Endothelial cell of umbilical vein (primary cell): ENCODE data around the gene VCAN. TPM values are rescaled to one million over a fixed set of nuclear protein-coding genes. Genes with fewer than 3 reads are reported as not detected.

Experiments used
- BruUV-seq: library from RNA; stranded (reverse); fragments of 400-500 nt; replicated peaks from 2 replicates; lab custom pipeline; 2021; lab: Mats Ljungman, UMichigan
- CTCF ChIA-PET: fragments of 300-600, 350-600 bp; sonication (Branson Sonifier 250); formaldehyde crosslinking; loops from one replicate; lab custom pipeline; 2021; ENCODE audit warnings: antibody characterized with exemption, inconsistent platforms; lab: Charles Lee
- POLR2A ChIA-PET: fragments of 300-600, 350-600 bp; sonication (Branson Sonifier 250); formaldehyde crosslinking; loops from one replicate; lab custom pipeline; 2021; ENCODE audit warnings: antibody characterized with exemption, inconsistent platforms; lab: Charles Lee
- DNase-seq: peaks from one replicate; pipeline ENCODE4 v3.0.0-alpha.2; 2011; ENCODE audit warnings: low read depth, low spot score
- FAIRE-seq: peaks from 2 replicates; lab custom pipeline; 2011; peaks lifted over from hg19 to GRCh38; lab: Jason Lieb, UNC
- H2AFZ ChIP-seq: 2 replicates; pipeline ENCODE4 v1.6.0; 2012; ENCODE audit warnings: low read depth, low read length, control low read depth, inconsistent platforms
- H3K27ac ChIP-seq: 2 replicates; pipeline ENCODE4 v1.5.1; 2011; ENCODE audit warnings: low read depth, mild to moderate bottlenecking, control low read depth, low read length, moderate library complexity; ENCODE audit not compliant: insufficient read depth
- H3K27me3 ChIP-seq, 2 experiments: 2 replicates each; pipeline versions ENCODE4 v1.6.0 to v1.6.1; 2011; ENCODE audit warnings: low read length in 2 of 2, mixed read lengths in 1 of 2; ENCODE audit not compliant: control insufficient read depth in 2 of 2, insufficient read depth in 2 of 2
- H3K36me3 ChIP-seq, 2 experiments: 2 replicates in 1 of 2; 3 replicates in 1 of 2; pipeline ENCODE4 v1.5.1; 2011; ENCODE audit warnings: low read length in 2 of 2, mild to moderate bottlenecking in 1 of 2, moderate library complexity in 1 of 2; ENCODE audit not compliant: control insufficient read depth in 2 of 2, insufficient read depth in 2 of 2; ENCODE audit errors: extremely low read depth in 1 of 2
- H3K4me1 ChIP-seq: 3 replicates; pipeline ENCODE4 v1.5.1; 2011; ENCODE audit warnings: mild to moderate bottlenecking, low read length; ENCODE audit not compliant: control insufficient read depth, insufficient read depth; ENCODE audit errors: extremely low read depth
- H3K4me2 ChIP-seq: 2 replicates; pipeline ENCODE4 v1.6.1; 2011; ENCODE audit warnings: low read length, control low read depth, mixed read lengths; ENCODE audit not compliant: insufficient read depth
- H3K4me3 ChIP-seq, 3 experiments: fragments of 200-600 bp in 1 of 3; sonication (generic), shearing (Covaris generic) in 1 of 3; replicated peaks in 1 of 3; 2 replicates each; pipeline ENCODE4 v1.5.1; 2011 to 2016; ENCODE audit warnings: control low read depth in 3 of 3, low read length in 3 of 3, mild to moderate bottlenecking in 2 of 3, inconsistent platforms in 1 of 3, low read depth in 1 of 3, moderate library complexity in 1 of 3; ENCODE audit not compliant: insufficient read depth in 1 of 3
- H3K79me2 ChIP-seq: 2 replicates; pipeline ENCODE4 v1.6.0; 2012; ENCODE audit warnings: low read length, inconsistent platforms; ENCODE audit not compliant: control insufficient read depth, insufficient read depth
- H3K9ac ChIP-seq: replicated peaks from 2 replicates; pipeline ENCODE3; 2011; ENCODE audit warnings: low read length, control low read depth; ENCODE audit not compliant: insufficient read depth; ENCODE audit errors: extremely low read depth
- H3K9me1 ChIP-seq: replicated peaks from 3 replicates; pipeline ENCODE4 v1.6.0; 2011; ENCODE audit warnings: mild to moderate bottlenecking, low read length; ENCODE audit not compliant: control insufficient read depth, insufficient read depth; ENCODE audit errors: extremely low read depth
- H3K9me3 ChIP-seq: replicated peaks from 2 replicates; pipeline ENCODE4 v1.5.1; 2012; ENCODE audit warnings: low read length, inconsistent platforms; ENCODE audit not compliant: control insufficient read depth, insufficient read depth
- H4K20me1 ChIP-seq: replicated peaks from 2 replicates; pipeline ENCODE3; 2011; ENCODE audit warnings: mild to moderate bottlenecking, low read length; ENCODE audit not compliant: control insufficient read depth, insufficient read depth; ENCODE audit errors: extremely low read depth
- EZH2 ChIP-seq: IDR thresholded peaks from 2 replicates; pipeline ENCODE4 v1.6.1; 2012; ENCODE audit warnings: borderline replicate concordance, low read depth, mild to moderate bottlenecking, moderate library complexity, low read length, inconsistent platforms; ENCODE audit not compliant: severe bottlenecking
- FOS ChIP-seq: IDR thresholded peaks from 2 replicates; pipeline ENCODE4 v1.6.1; 2011; ENCODE audit warnings: mild to moderate bottlenecking, low read length, moderate library complexity, borderline replicate concordance; ENCODE audit not compliant: insufficient read depth
- GATA2 ChIP-seq: IDR thresholded peaks from 2 replicates; pipeline ENCODE4 v1.7.0; 2011; ENCODE audit warnings: low read depth, mild to moderate bottlenecking, moderate library complexity, mixed read lengths, low read length; ENCODE audit not compliant: insufficient read length, insufficient read depth
- JUN ChIP-seq: IDR thresholded peaks from 2 replicates; pipeline ENCODE4 v1.6.1; 2011; ENCODE audit warnings: borderline replicate concordance, low read depth; ENCODE audit not compliant: insufficient read length, insufficient read depth
- MYC ChIP-seq: IDR thresholded peaks from one replicate; pipeline ENCODE4 v1.6.1; 2011; ENCODE audit warnings: mild to moderate bottlenecking, low read depth, low read length
- POLR2A ChIP-seq: IDR thresholded peaks from 2 replicates; pipeline ENCODE4 v1.6.1; 2012; ENCODE audit warnings: low read depth, mild to moderate bottlenecking, control low read depth, low read length
- POLR2AphosphoS5 ChIP-seq: IDR thresholded peaks from 2 replicates; pipeline ENCODE4 v1.6.1; 2012; ENCODE audit warnings: low read depth, mild to moderate bottlenecking, control low read depth, low read length, moderate library complexity; ENCODE audit not compliant: insufficient read depth
- dilution Hi-C: fragments of 300-500 bp; cut with MboI; formaldehyde crosslinking; loops from one replicate; pipeline ENCODE4 v1.15.0; 2019; ENCODE audit warnings: low sequenced_read_pairs; ENCODE audit not compliant: extremely low pct_ligation_motif_present
- intact Hi-C: fragments of 100-400 bp; cut with micrococcal nuclease; formaldehyde crosslinking; loops from one replicate; pipeline ENCODE4 v1.10.0; 2022
- polyA plus RNA-seq, 4 experiments: library from polyadenylated mRNA; depleted of rRNA in 3 of 4; stranded (reverse) in 3 of 4; unstranded in 1 of 4; fragments of >200 nt; gene quantifications; 2 replicates each; pipeline versions ENCODE4 v1.2.1 to v1.2.3, GENCODE V29; 2011 to 2012; ENCODE audit warnings: missing spikeins in 1 of 4
- total RNA-seq: library from RNA; stranded (reverse); gene quantifications from 2 replicates; pipeline ENCODE4 v1.2.3, GENCODE V29; 2021
- TF ChIP-seq, protein P1 (sequence below), 2 donors: IDR thresholded peaks; 1 replicate in 1 of 2; 2 replicates in 1 of 2; pipeline ENCODE4 v1.5.1; 2011; ENCODE audit warnings: low read length in 2 of 2, mild to moderate bottlenecking in 2 of 2, moderate library complexity in 2 of 2, control low read depth in 1 of 2, inconsistent platforms in 1 of 2, low read depth in 1 of 2; ENCODE audit not compliant: insufficient read depth in 1 of 2; ENCODE audit errors: extremely low read depth in 1 of 2
- TF ChIP-seq, protein P2 (sequence below): IDR thresholded peaks from 2 replicates; pipeline ENCODE4 v1.6.1; 2011; ENCODE audit not compliant: insufficient read depth, insufficient read length

VCAN gene
- total and polyA plus RNA-seq, 2 donors (not counting 3 experiments of a cell fraction or from before 2014, with no cell fraction given): 0.35 to 1.2 TPM

DNA sequence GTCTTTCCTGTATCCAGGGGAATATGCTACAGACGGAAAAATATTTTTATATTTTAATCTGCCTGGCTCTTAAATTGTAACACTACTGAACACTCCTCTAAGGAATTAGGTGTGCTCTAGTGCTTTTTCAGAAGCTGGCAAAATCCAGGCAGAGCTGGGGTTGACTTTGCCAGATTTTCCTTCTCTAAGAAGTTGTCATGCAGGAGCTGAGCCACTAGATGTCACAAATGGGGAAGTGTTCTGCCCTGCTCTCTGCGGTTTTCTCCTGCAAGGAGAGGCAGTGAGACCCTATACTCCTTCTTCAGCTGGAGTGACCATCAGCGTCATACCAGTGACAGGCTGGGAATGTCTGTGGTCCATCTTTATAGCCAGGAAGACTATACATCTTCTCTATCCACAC is 136.6 kb downstream of the VCAN start:
- FAIRE-seq (peak; percentile 57), DNase-seq (peak; percentile 55)
- CTCF ChIA-PET: interaction anchor here (0.7 to 2.3 kb wide), 27 partner anchors 8 to 1256 kb away, joined by 3 to 32 read pairs (median 4); no protein-coding TSS in a partner anchor
- no peaks in the 10 kb centered on the region for H3K9me1 ChIP-seq
- dilution Hi-C loops (no loop called here), intact Hi-C loops (loop anchor here (5.0 kb wide), 1 partner anchor 104 kb away; no protein-coding TSS in a partner anchor)
- POLR2A ChIA-PET: no interaction called here
- no peaks in the 10 kb centered on the region for H3K36me3 ChIP-seq
- no peaks in the 10 kb centered on the region for H3K27me3 ChIP-seq
- H3K79me2 ChIP-seq: no peaks in the 10 kb centered on the region
- no peak overlapping the region for H3K4me3 ChIP-seq
- H3K27ac ChIP-seq: no peak overlapping the region
- TF ChIP-seq EZH2: no peak
- TF ChIP-seq, protein P1, sequence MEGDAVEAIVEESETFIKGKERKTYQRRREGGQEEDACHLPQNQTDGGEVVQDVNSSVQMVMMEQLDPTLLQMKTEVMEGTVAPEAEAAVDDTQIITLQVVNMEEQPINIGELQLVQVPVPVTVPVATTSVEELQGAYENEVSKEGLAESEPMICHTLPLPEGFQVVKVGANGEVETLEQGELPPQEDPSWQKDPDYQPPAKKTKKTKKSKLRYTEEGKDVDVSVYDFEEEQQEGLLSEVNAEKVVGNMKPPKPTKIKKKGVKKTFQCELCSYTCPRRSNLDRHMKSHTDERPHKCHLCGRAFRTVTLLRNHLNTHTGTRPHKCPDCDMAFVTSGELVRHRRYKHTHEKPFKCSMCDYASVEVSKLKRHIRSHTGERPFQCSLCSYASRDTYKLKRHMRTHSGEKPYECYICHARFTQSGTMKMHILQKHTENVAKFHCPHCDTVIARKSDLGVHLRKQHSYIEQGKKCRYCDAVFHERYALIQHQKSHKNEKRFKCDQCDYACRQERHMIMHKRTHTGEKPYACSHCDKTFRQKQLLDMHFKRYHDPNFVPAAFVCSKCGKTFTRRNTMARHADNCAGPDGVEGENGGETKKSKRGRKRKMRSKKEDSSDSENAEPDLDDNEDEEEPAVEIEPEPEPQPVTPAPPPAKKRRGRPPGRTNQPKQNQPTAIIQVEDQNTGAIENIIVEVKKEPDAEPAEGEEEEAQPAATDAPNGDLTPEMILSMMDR (IDR thresholded peaks at IDR 0.05; ENCODE audit: extremely low read depth in 1 of 2, insufficient read depth in 1 of 2, low read depth in 1 of 2, low read length in 2 of 2): peak; percentile 26 to 70
- BruUV-seq: no TSS peak
- H4K20me1 ChIP-seq: no peaks in the 10 kb centered on the region
- H3K4me1 ChIP-seq: no peaks in the 10 kb centered on the region
- H3K9me3 ChIP-seq: no peaks in the 10 kb centered on the region
- no peak overlapping the region for H3K9ac ChIP-seq
- no peak overlapping the region for H3K4me2 ChIP-seq
- no peak overlapping the region for H2AFZ ChIP-seq

DNA sequence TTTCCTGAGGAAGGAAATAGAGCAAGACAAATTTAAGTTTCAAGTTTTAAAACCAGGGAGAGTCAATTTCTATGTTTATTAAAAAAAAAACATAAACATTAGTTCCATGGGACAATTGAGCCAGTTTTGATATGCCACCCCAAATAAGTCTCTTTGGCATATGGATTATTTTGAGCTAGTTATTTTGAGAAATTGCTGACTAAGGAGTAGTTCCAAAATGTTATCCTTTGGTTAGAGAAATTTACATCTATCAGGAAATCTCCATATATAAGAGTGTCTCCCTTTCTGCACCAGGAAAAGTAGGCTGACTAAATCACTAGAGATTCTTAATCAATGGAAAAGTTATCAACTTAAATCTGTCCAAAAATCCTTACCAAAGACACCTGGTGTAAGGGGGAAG is 143.3 kb downstream of the VCAN start:
- H3K27ac ChIP-seq: no peak overlapping the region
- FAIRE-seq: no peak
- H3K9ac ChIP-seq: no peak overlapping the region
- H3K4me2 ChIP-seq: no peak overlapping the region
- H2AFZ ChIP-seq: no peak overlapping the region
- H3K79me2 ChIP-seq: no peaks in the 10 kb centered on the region
- CTCF ChIA-PET: interaction anchor here (2.0 kb wide), 1 partner anchor 97 kb away, joined by 4 read pairs; no protein-coding TSS in a partner anchor
- no peaks in the 10 kb centered on the region for H3K27me3 ChIP-seq
- H3K9me1 ChIP-seq: no peaks in the 10 kb centered on the region
- no peaks in the 10 kb centered on the region for H3K36me3 ChIP-seq
- intact Hi-C loops: no loop called here
- no TSS peak for BruUV-seq
- no peaks in the 10 kb centered on the region for H4K20me1 ChIP-seq
- no peaks in the 10 kb centered on the region for H3K9me3 ChIP-seq
- DNase-seq: no peak
- no peaks in the 10 kb centered on the region for H3K4me1 ChIP-seq
- dilution Hi-C loops: no loop called here
- TF ChIP-seq POLR2A (no peak), MYC (no peak), FOS (no peak), POLR2AphosphoS5 (no peak), GATA2 (no peak), JUN (no peak), EZH2 (no peak)
- TF ChIP-seq, protein P1 (IDR thresholded peaks at IDR 0.05; ENCODE audit: extremely low read depth in 1 of 2, insufficient read depth in 1 of 2, low read depth in 1 of 2, low read length in 2 of 2): no peak
- TF ChIP-seq, protein P2, sequence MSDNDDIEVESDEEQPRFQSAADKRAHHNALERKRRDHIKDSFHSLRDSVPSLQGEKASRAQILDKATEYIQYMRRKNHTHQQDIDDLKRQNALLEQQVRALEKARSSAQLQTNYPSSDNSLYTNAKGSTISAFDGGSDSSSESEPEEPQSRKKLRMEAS: no peak
- no peak overlapping the region for H3K4me3 ChIP-seq
- POLR2A ChIA-PET: no interaction called here
